Left colon (tissue), 2 donors: Measurements from ENCODE around the gene BST1. TPM values are rescaled to one million over a fixed set of nuclear protein-coding genes. Genes with fewer than 3 reads are reported as not detected.
A peak's percentile ranks its signal among the peaks of the same experiment; 100 is the strongest.

Experiments
- ATAC-seq: fragments of 200-7000 bp; cut with Tn5 transposase; one replicate; pipeline ENCODE4 v1.9.1; 2020; ENCODE audit warnings: mild to moderate bottlenecking, moderate library complexity
- DNase-seq, 2 donors: peaks; one replicate each; pipeline ENCODE4 v3.0.0-alpha.2; 2020
- intact Hi-C, 2 donors: fragments of 100-400 bp; cut with DNase I in 1 of 2; cut with micrococcal nuclease in 1 of 2; formaldehyde crosslinking; loops; one replicate each; pipeline versions ENCODE4 v1.11.2 to v1.14.0; 2022; cut with DNase I, micrococcal nuclease
- long read RNA-seq: library from polyadenylated mRNA; unstranded; transcript quantifications from one replicate; pipeline ENCODE4 v2.0.0, GENCODE V29; 2021
- total RNA-seq, 2 donors: library from RNA; stranded (reverse); fragmentation: NEBNext Ultra II Directional; extraction: Animal tissue kit (Norgen Biotek cat#: 25700); gene quantifications; one replicate each; pipeline ENCODE4 v1.2.1, GENCODE V29; 2021
- donor health status: DM: no; HTN: no; CAD: no.
- donor health status: DM: yes; HTN: yes; CAD: no.

The BST1 gene
- 10 to 100 TPM; 11.4 to 11.9 TPM for total RNA-seq
- long read RNA-seq, transcript BST1-201 (9 exons, 1,480 nt), result major isoform, 14 of 18 reads
- long read RNA-seq, partial matches to known transcripts, result 0 of 18 reads
- long read RNA-seq, other reads (novel, unspliced or antisense), result 4 of 18 reads

- intact Hi-C loops, result no loop called here
- DNase-seq (peak; percentile 83 to 87), ATAC-seq (peak; percentile 94)
These were observed at the start of gene BST1 for GRCh38 chr4:15702941-15703403. Gene BST1, plus strand, starts transcription at chr4:15703065. Its CDS starts 80 bp downstream, at chr4:15703145.

- intact Hi-C loops, result no loop called here
- DNase-seq (no peak), ATAC-seq (no peak)
These were observed 49.4 kb upstream of the BST1 start for GRCh38 chr4:15653420-15653819.

GRCh38 chr4:15653864-15654592, 48.8 kb upstream of the BST1 start:
- no peak for ATAC-seq
- intact Hi-C loops, result no loop called here
- no peak for DNase-seq

GRCh38 chr4:15654593-15655222, 48.2 kb upstream of the BST1 start:
- ATAC-seq (peak; percentile 67), DNase-seq (peak; percentile 60 to 62)
- intact Hi-C loops, result no loop called here

- ATAC-seq (peak; percentile 90), DNase-seq (peak; percentile 60 to 79)
- intact Hi-C loops, result no loop called here
These were observed 47.4 kb upstream of the BST1 start, which contains the start of gene FBXL5 for GRCh38 chr4:15655223-15656037. Gene FBXL5, minus strand, starts transcription at chr4:15655357. Its CDS starts 70 bp downstream, at chr4:15655287.

- intact Hi-C loops, result no loop called here
- ATAC-seq, result no peak
These were observed 46.8 kb upstream of the BST1 start for GRCh38 chr4:15656038-15656470.

GRCh38 chr4:15657366-15657765, 45.5 kb upstream of the BST1 start:
- ATAC-seq (no peak), DNase-seq (no peak)
- intact Hi-C loops, result no loop called here

More at GRCh38 chr4:15656038-15656470, 46.8 kb upstream of the BST1 start:
- no peak for DNase-seq

- intact Hi-C loops, result no loop called here
- ATAC-seq (no peak), DNase-seq (no peak)
These were observed 44.6 kb upstream of the BST1 start for GRCh38 chr4:15658136-15658770.

- intact Hi-C loops, result no loop called here
- no peak for ATAC-seq
These were observed 44.1 kb upstream of the BST1 start for GRCh38 chr4:15658781-15659180.

GRCh38 chr4:15659768-15660570, 42.9 kb upstream of the BST1 start:
- intact Hi-C loops, result loop anchor here in 1 of 2 donors (10.0 kb wide), 1 partner anchor 655 kb away; the partner anchor contains the start of gene CPEB2
- ATAC-seq, result no peak
- no peak for DNase-seq

More at GRCh38 chr4:15658781-15659180, 44.1 kb upstream of the BST1 start:
- DNase-seq, result no peak

- intact Hi-C loops, result loop anchor here in 1 of 2 donors (10.0 kb wide), 1 partner anchor 661 kb away; the partner anchor contains the start of gene CPEB2
- ATAC-seq (peak; percentile 98), DNase-seq (peak in 1 of 2 donors; percentile 44)
These were observed 37.0 kb upstream of the BST1 start for GRCh38 chr4:15665753-15666365.

- no peak for ATAC-seq
- intact Hi-C loops, result loop anchor here in 1 of 2 donors (10.0 kb wide), 1 partner anchor 662 kb away; the partner anchor contains the start of gene CPEB2
- DNase-seq, result no peak
These were observed 35.9 kb upstream of the BST1 start for GRCh38 chr4:15667006-15667405.

- ATAC-seq (no peak), DNase-seq (no peak)
- intact Hi-C loops, result loop anchor here in 1 of 2 donors (10.0 kb wide), 1 partner anchor 664 kb away; the partner anchor contains the start of gene CPEB2
These were observed 34.1 kb upstream of the BST1 start for GRCh38 chr4:15668566-15669435.

GRCh38 chr4:15670576-15670975, 32.3 kb upstream of the BST1 start:
- no peak for ATAC-seq
- intact Hi-C loops, result no loop called here

GRCh38 chr4:15672101-15672500, 30.8 kb upstream of the BST1 start:
- DNase-seq (no peak), ATAC-seq (no peak)
- intact Hi-C loops, result no loop called here

More at GRCh38 chr4:15670576-15670975, 32.3 kb upstream of the BST1 start:
- DNase-seq, result no peak

- intact Hi-C loops, result no loop called here
- no peak for ATAC-seq
- DNase-seq, result no peak
These were observed 29.5 kb upstream of the BST1 start for GRCh38 chr4:15673337-15673736.
